ENCODE measurements around the gene CCDC68.
"Not testable (repeated sequence)": the region's sequence is repeated elsewhere in the genome, so short reads cannot be mapped to it uniquely, and the experiment has no call there.

CCDC68 gene

GRCh38 chr18:54875063-54875462, 84.2 kb downstream of the CCDC68 start:
- DNase-seq (ENCODE audit: low read depth) = no peak

DNA sequence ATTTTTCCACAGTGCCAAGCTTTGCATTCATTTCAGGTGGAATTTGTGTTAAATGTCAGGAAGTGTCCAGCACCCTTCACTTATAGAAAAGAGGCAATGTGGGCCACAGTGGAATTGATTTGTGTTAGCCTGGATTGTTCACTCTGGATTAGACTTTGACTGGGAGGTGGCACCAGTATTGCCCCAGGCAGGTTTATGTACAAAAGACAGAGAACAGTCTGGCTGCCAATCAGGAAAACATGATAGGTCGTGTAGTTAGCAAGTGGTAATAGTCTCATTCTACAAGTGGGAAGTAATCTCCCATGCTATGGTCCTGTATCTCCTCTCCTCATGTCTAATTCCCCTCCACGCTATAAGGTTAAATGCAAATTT, 85.4 kb downstream of the CCDC68 start:
- DNase-seq (ENCODE audit: low read depth) = no peak

- no peak for DNase-seq (ENCODE audit: low read depth)
Measured at GRCh38 chr18:54872681-54873080, 86.6 kb downstream of the CCDC68 start.

DNA sequence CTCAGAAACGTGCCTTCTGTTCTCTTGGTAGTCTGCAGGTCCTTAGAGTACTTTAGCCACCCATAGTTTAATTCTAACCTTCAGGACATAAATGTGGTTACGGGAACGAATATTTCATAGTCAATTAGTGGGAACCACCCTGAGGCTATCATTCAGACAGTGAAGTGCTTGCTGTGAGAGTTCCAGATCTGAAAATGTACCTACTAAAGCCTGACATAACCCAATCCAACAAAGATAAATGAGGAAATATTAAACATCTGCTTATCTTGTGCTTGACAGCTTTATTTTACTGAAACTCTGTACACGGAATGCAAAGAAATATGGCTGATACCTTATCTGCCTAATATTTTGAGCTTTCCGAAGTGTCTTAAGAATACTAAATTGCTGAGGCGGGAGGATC, 88.0 kb downstream of the CCDC68 start:
- no peak for DNase-seq (ENCODE audit: low read depth)

DNA sequence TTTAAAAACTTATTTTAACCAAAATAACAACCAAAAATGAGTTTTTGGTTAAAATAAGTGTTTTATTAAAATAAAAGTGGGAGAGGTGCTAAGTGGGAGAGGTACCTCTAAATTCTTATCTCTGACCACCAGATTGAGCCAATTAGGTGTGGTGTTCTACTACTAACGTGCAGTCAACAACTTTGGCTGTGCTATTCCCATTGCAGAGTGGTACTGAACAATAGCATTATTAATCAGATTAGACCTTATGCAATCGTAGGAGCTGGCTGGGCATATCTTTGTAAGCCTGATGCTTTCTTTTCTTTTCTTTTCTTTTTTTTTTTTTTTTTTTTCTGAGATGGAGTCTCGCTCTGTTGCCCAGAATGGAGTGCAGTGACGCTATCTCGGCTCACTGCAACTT, 92.1 kb downstream of the CCDC68 start:
- no peak for DNase-seq (ENCODE audit: low read depth)

DNA sequence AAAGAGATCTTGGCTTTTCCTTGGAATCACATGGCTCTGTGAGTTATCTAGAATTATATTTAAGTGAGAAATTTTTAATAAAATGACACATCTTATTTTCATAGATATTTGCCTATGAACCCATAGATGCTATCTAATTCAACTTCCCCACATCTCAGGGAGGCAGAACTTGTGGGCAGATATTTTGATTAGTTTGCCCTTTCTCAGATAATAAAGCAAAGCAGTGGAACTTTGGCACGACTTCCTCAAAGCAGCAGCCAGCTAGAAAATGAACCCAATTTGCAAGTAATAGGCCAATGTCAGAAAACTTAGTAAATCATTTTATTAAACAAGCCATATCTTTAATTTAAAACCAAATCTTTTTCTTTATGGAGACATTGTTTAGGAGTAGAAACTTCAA, 98.3 kb downstream of the CCDC68 start:
- no peak for DNase-seq (ENCODE audit: low read depth)

- no peak for DNase-seq (ENCODE audit: low read depth)
Measured at GRCh38 chr18:54859667-54860421, 99.4 kb downstream of the CCDC68 start.

GRCh38 chr18:54857499-54857898, 101.8 kb downstream of the CCDC68 start:
- no peak for DNase-seq (ENCODE audit: low read depth)

- DNase-seq (ENCODE audit: low read depth) = no peak
Measured at GRCh38 chr18:54856105-54856646, 103.1 kb downstream of the CCDC68 start.

DNA sequence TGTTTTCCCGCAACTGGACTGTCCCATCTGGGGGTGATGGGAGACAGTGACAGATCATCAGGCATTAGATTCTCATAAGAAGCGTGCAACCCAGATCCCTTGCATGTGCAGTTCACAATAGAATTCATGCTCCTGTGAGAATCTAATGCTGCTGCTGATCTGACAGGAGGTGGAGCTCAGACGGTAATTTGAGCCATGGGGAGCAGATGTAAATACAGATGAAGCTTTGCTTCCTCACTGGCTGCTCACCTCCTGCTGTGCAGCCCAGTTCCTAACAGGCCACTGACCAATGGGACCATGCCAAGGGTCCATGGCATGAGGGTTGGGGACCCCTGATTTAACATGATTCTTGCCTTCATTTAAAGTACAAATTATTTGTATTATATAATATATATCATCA, 104.2 kb downstream of the CCDC68 start:
- DNase-seq (ENCODE audit: low read depth) = not testable (repeated sequence)

DNA sequence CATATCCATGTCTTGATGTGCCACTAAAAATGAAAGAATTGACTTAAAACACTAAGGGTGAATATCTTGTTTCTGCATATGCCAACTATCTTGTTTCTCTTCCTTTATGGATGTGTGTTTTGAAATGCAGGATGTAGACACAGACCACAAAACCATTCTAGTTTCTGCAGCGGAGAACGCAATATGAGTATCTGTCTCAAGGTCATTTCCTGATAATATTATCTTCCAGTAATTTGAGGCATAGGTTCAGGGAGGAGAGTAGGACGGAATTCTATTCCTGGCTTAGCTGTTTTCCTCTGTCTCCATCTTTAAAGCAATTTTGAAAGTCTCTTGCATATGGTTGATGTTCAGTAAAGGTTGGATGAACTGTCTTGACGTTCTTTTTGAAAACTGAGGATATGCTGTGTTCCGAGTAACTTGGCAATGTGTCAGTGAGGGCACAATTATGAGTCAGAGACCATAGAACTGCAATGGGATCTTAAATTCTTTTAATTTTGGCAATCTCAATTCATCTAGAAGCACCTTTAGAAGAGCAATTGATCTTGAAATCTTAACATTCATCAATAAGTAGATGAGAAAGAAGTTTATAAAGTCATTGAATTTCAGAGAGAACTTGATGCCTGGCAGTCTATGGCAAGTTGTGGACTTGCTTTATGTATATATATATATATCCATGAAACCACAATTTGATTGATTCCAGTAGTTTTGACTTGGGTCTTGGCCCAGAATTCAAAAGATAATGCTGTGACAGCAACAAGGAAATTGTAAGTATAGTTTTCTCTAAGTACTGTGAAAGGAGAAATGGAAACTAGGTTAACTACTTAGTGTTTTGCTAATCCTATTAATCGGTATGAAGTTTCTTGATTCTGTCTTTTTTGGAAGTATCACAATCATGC, 106.2 kb downstream of the CCDC68 start:
- DNase-seq (ENCODE audit: low read depth) = no peak

All from stimulated activated CD8-positive, alpha-beta memory T cell treated with anti-CD3 and anti-CD28 coated beads, Interleukin-12 subunit alpha, Interleukin-12 subunit beta, amount 100 ng/mL, for 1 hour (primary cell).